DOHH2 (cell line): ENCODE results near the gene MS4A10.

Source experiments
- H3F3A ChIP-seq: fragments of 200-600 bp; sonication (generic), shearing (Covaris generic); 2 replicates; pipeline ENCODE4 v1.6.0; 2016; ENCODE audit warnings: antibody characterized with exemption, mild to moderate bottlenecking; ENCODE audit not compliant: control insufficient read depth, insufficient read depth
- H3K27ac ChIP-seq: fragments of 200-600 bp; sonication (generic); 2 replicates; pipeline ENCODE4 v1.5.1; 2014; ENCODE audit warnings: low read depth, mild to moderate bottlenecking, low read length, moderate library complexity
- H3K27me3 ChIP-seq: fragments of 200-600 bp; sonication (generic); 2 replicates; pipeline ENCODE4 v1.6.1; 2014; ENCODE audit warnings: mild to moderate bottlenecking, low read length, mixed read lengths; ENCODE audit not compliant: control insufficient read depth
- H3K36me3 ChIP-seq: fragments of 200-600 bp; sonication (generic); 2 replicates; pipeline ENCODE4 v1.6.1; 2014; ENCODE audit warnings: mild to moderate bottlenecking, low read length, moderate library complexity, mixed read lengths; ENCODE audit not compliant: control insufficient read depth
- H3K4me1 ChIP-seq: fragments of 200-600 bp; sonication (generic); 2 replicates; pipeline ENCODE4 v1.6.1; 2014; ENCODE audit warnings: mild to moderate bottlenecking, low read length, mixed read lengths; ENCODE audit not compliant: control insufficient read depth
- H3K4me2 ChIP-seq: fragments of 200-600 bp; sonication (generic); 2 replicates; pipeline ENCODE4 v1.6.0; 2014; ENCODE audit warnings: mild to moderate bottlenecking, low read length, moderate library complexity
- H3K4me3 ChIP-seq: fragments of 200-600 bp; sonication (generic); 2 replicates; pipeline ENCODE4 v1.5.1; 2014; ENCODE audit warnings: mild to moderate bottlenecking, low read length, mixed read lengths
- H3K79me2 ChIP-seq: fragments of 200-600 bp; sonication (generic); 2 replicates; pipeline ENCODE4 v1.6.1; 2014; ENCODE audit warnings: mild to moderate bottlenecking, low read length, mixed read lengths; ENCODE audit not compliant: control insufficient read depth
- H3K9me2 ChIP-seq: fragments of 200-600 bp; sonication (generic); replicated peaks from 2 replicates; pipeline ENCODE4 v1.6.1; 2014; ENCODE audit warnings: mild to moderate bottlenecking, low read length, mixed read lengths; ENCODE audit not compliant: control insufficient read depth
- H3K9me3 ChIP-seq: fragments of 200-600 bp; sonication (generic); 2 replicates; pipeline ENCODE4 v1.6.1; 2014; ENCODE audit warnings: antibody characterized with exemption, low read length, mixed read lengths; ENCODE audit not compliant: control insufficient read depth, insufficient read depth
- H4K20me1 ChIP-seq: fragments of 200-600 bp; sonication (generic); 2 replicates; pipeline ENCODE4 v1.6.0; 2014; ENCODE audit warnings: low read depth, mild to moderate bottlenecking, antibody characterized with exemption, low read length, moderate library complexity; ENCODE audit not compliant: control insufficient read depth, insufficient read depth
- CTCF ChIP-seq: fragments of 200-600 bp; sonication (generic); IDR thresholded peaks from one replicate; pipeline ENCODE4 v1.5.1; 2014; ENCODE audit warnings: antibody characterized with exemption, mild to moderate bottlenecking, low read depth, low read length; ENCODE audit not compliant: poor library complexity, severe bottlenecking
- EZH2phosphoT487 ChIP-seq: fragments of 200-600 bp; sonication (generic); IDR thresholded peaks from 2 replicates; pipeline ENCODE4 v1.6.1; 2017; ENCODE audit warnings: borderline replicate concordance, mild to moderate bottlenecking, antibody characterized with exemption, low read length, moderate library complexity, mixed read lengths

Gene MS4A10

DNA sequence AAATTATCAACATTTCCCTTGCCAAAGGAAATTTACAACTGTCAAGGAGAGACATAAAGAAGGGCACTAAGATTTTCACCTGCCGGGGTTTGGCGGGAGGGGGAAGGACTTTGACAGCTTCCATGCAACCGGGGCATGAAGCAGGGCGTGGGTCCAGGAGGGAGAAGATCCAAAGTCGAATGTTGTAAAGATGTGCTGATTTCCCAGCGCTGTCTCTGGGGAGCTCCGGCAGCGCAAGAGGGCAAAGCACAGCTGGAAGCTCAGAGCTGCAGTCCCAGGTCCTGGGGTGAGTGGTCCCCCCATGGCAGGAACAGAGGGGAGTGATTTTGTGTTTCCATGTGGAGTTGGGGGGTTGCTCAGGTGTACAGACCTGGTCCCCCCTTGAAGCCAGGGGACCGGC lies at the start of gene MS4A10:
MS4A10 (plus strand) TSS at position 198 of the 400 bp plus-strand sequence. CDS start 5,003 bp downstream, outside the sequence.
- TF ChIP-seq EZH2phosphoT487, result no peak
- TF ChIP-seq CTCF, result no peak
- no peaks in the 10 kb centered on the region for H3K36me3 ChIP-seq
- no peaks in the 10 kb centered on the region for H3K4me1 ChIP-seq
- H3K27me3 ChIP-seq, result 0 out of 2 replicates have a peak, but pooled peaks cover 3% of the 10 kb centered on the region
- no peaks in the 10 kb centered on the region for H3K9me3 ChIP-seq
- H3K79me2 ChIP-seq, result no peaks in the 10 kb centered on the region
- H3K4me2 ChIP-seq, result no peak within 1 kb of the TSS
- H3K27ac ChIP-seq, result no peak within 1 kb of the TSS
- no peaks in the 10 kb centered on the region for H3F3A ChIP-seq
- H3K4me3 ChIP-seq, result no peak within 1 kb of the TSS
- no peaks in the 10 kb centered on the region for H4K20me1 ChIP-seq
- no peaks in the 10 kb centered on the region for H3K9me2 ChIP-seq

- H3K79me2 ChIP-seq, result no peaks in the 10 kb centered on the region
- H3F3A ChIP-seq, result no peaks in the 10 kb centered on the region
- no peak for TF ChIP-seq CTCF
- TF ChIP-seq EZH2phosphoT487, result no peak
- no peak overlapping the region for H3K4me3 ChIP-seq
- H3K9me3 ChIP-seq, result no peaks in the 10 kb centered on the region
- H3K27me3 ChIP-seq, result 0 out of 2 replicates have a peak, but pooled peaks cover 3% of the 10 kb centered on the region
- H3K4me2 ChIP-seq, result no peak overlapping the region
- H3K4me1 ChIP-seq, result no peaks in the 10 kb centered on the region
- H3K36me3 ChIP-seq, result no peaks in the 10 kb centered on the region
- H4K20me1 ChIP-seq, result no peaks in the 10 kb centered on the region
- no peaks in the 10 kb centered on the region for H3K9me2 ChIP-seq
- H3K27ac ChIP-seq, result no peak overlapping the region
Observed at GRCh38 chr11:60739114-60739513, 46.0 kb upstream of the MS4A10 start.

DNA sequence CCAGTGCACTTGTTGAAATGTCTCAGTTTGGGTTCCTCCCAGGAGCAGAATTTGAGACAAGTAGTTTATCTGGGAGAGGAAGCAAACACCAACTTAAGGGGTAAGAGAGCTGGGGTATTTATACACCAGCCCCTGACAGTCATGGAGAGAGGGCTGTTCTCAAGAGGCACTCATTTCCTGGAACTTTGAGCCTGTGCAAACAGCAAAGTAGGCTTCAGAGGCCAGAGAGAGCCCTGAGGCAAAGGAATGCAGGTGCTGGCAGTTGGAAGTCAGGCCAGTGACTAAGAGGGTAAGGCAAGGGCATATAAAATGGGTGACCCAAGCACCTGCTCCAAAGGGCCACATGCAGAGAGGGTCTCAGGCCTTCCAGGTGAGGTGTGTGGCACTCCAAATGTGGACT lies 44.6 kb upstream of the MS4A10 start:
- Histone ChIP-seq H3F3A (no peaks in the 10 kb centered on the region), H3K4me3 (no peak overlapping the region), H4K20me1 (no peaks in the 10 kb centered on the region), H3K4me1 (no peaks in the 10 kb centered on the region), H3K9me2 (no peaks in the 10 kb centered on the region), H3K79me2 (no peaks in the 10 kb centered on the region), H3K36me3 (no peaks in the 10 kb centered on the region), H3K27ac (no peak overlapping the region), H3K27me3 (0 out of 2 replicates have a peak, but pooled peaks cover 3% of the 10 kb centered on the region), H3K4me2 (no peak overlapping the region), H3K9me3 (no peaks in the 10 kb centered on the region)
- TF ChIP-seq EZH2phosphoT487 (no peak), CTCF (no peak)
